DOHH2 (cell line): Measurements from ENCODE around the gene LYRM4.
A peak's percentile ranks its signal among the peaks of the same experiment; 100 is the strongest.

Source experiments
- H3F3A ChIP-seq: fragments of 200-600 bp; sonication (generic), shearing (Covaris generic); 2 replicates; pipeline ENCODE4 v1.6.0; 2016; ENCODE audit warnings: antibody characterized with exemption, mild to moderate bottlenecking; ENCODE audit not compliant: control insufficient read depth, insufficient read depth
- H3K27ac ChIP-seq: fragments of 200-600 bp; sonication (generic); 2 replicates; pipeline ENCODE4 v1.5.1; 2014; ENCODE audit warnings: low read depth, mild to moderate bottlenecking, low read length, moderate library complexity
- H3K27me3 ChIP-seq: fragments of 200-600 bp; sonication (generic); 2 replicates; pipeline ENCODE4 v1.6.1; 2014; ENCODE audit warnings: mild to moderate bottlenecking, low read length, mixed read lengths; ENCODE audit not compliant: control insufficient read depth
- H3K36me3 ChIP-seq: fragments of 200-600 bp; sonication (generic); 2 replicates; pipeline ENCODE4 v1.6.1; 2014; ENCODE audit warnings: mild to moderate bottlenecking, low read length, moderate library complexity, mixed read lengths; ENCODE audit not compliant: control insufficient read depth
- H3K4me1 ChIP-seq: fragments of 200-600 bp; sonication (generic); 2 replicates; pipeline ENCODE4 v1.6.1; 2014; ENCODE audit warnings: mild to moderate bottlenecking, low read length, mixed read lengths; ENCODE audit not compliant: control insufficient read depth
- H3K4me2 ChIP-seq: fragments of 200-600 bp; sonication (generic); 2 replicates; pipeline ENCODE4 v1.6.0; 2014; ENCODE audit warnings: mild to moderate bottlenecking, low read length, moderate library complexity
- H3K4me3 ChIP-seq: fragments of 200-600 bp; sonication (generic); 2 replicates; pipeline ENCODE4 v1.5.1; 2014; ENCODE audit warnings: mild to moderate bottlenecking, low read length, mixed read lengths
- H3K79me2 ChIP-seq: fragments of 200-600 bp; sonication (generic); 2 replicates; pipeline ENCODE4 v1.6.1; 2014; ENCODE audit warnings: mild to moderate bottlenecking, low read length, mixed read lengths; ENCODE audit not compliant: control insufficient read depth
- H3K9me2 ChIP-seq: fragments of 200-600 bp; sonication (generic); replicated peaks from 2 replicates; pipeline ENCODE4 v1.6.1; 2014; ENCODE audit warnings: mild to moderate bottlenecking, low read length, mixed read lengths; ENCODE audit not compliant: control insufficient read depth
- H3K9me3 ChIP-seq: fragments of 200-600 bp; sonication (generic); 2 replicates; pipeline ENCODE4 v1.6.1; 2014; ENCODE audit warnings: antibody characterized with exemption, low read length, mixed read lengths; ENCODE audit not compliant: control insufficient read depth, insufficient read depth
- H4K20me1 ChIP-seq: fragments of 200-600 bp; sonication (generic); 2 replicates; pipeline ENCODE4 v1.6.0; 2014; ENCODE audit warnings: low read depth, mild to moderate bottlenecking, antibody characterized with exemption, low read length, moderate library complexity; ENCODE audit not compliant: control insufficient read depth, insufficient read depth
- EZH2phosphoT487 ChIP-seq: fragments of 200-600 bp; sonication (generic); IDR thresholded peaks from 2 replicates; pipeline ENCODE4 v1.6.1; 2017; ENCODE audit warnings: borderline replicate concordance, mild to moderate bottlenecking, antibody characterized with exemption, low read length, moderate library complexity, mixed read lengths
- TF ChIP-seq, protein P1 (sequence below): fragments of 200-600 bp; sonication (generic); IDR thresholded peaks from one replicate; pipeline ENCODE4 v1.5.1; 2014; ENCODE audit warnings: antibody characterized with exemption, mild to moderate bottlenecking, low read depth, low read length; ENCODE audit not compliant: poor library complexity, severe bottlenecking

Gene LYRM4

DNA sequence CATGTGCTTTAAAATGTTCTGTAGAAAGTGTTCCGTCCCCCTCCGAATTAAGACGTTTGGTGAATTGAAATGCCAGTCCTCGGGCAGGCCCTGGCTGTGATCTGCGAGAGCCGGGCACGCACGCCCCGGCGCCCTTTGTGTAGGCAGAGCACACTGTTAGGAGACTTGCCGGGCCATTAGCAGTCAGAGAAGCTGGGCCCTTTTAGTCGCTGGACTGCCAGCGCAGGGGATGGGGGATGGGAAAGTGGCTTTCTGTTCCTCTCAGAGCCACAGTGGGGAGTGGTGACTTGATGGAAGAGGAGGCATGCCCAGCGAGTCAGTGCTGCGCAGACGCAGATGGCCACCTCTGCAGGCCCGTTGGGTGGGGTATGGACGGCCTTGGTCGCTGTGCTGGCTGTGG is 173.4 kb downstream of the LYRM4 start:
- Histone ChIP-seq H4K20me1 (no peaks in the 10 kb centered on the region), H3F3A (no peaks in the 10 kb centered on the region), H3K36me3 (no peaks in the 10 kb centered on the region), H3K4me1 (peaks cover 31% of the 10 kb centered on the region), H3K9me3 (no peaks in the 10 kb centered on the region), H3K4me2 (no peak overlapping the region), H3K4me3 (no peak overlapping the region), H3K27ac (no peak overlapping the region), H3K9me2 (no peaks in the 10 kb centered on the region), H3K27me3 (peaks cover 66% of the 10 kb centered on the region), H3K79me2 (no peaks in the 10 kb centered on the region)
- no peak for TF ChIP-seq EZH2phosphoT487
- TF ChIP-seq, protein P1, sequence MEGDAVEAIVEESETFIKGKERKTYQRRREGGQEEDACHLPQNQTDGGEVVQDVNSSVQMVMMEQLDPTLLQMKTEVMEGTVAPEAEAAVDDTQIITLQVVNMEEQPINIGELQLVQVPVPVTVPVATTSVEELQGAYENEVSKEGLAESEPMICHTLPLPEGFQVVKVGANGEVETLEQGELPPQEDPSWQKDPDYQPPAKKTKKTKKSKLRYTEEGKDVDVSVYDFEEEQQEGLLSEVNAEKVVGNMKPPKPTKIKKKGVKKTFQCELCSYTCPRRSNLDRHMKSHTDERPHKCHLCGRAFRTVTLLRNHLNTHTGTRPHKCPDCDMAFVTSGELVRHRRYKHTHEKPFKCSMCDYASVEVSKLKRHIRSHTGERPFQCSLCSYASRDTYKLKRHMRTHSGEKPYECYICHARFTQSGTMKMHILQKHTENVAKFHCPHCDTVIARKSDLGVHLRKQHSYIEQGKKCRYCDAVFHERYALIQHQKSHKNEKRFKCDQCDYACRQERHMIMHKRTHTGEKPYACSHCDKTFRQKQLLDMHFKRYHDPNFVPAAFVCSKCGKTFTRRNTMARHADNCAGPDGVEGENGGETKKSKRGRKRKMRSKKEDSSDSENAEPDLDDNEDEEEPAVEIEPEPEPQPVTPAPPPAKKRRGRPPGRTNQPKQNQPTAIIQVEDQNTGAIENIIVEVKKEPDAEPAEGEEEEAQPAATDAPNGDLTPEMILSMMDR: no peak

DNA sequence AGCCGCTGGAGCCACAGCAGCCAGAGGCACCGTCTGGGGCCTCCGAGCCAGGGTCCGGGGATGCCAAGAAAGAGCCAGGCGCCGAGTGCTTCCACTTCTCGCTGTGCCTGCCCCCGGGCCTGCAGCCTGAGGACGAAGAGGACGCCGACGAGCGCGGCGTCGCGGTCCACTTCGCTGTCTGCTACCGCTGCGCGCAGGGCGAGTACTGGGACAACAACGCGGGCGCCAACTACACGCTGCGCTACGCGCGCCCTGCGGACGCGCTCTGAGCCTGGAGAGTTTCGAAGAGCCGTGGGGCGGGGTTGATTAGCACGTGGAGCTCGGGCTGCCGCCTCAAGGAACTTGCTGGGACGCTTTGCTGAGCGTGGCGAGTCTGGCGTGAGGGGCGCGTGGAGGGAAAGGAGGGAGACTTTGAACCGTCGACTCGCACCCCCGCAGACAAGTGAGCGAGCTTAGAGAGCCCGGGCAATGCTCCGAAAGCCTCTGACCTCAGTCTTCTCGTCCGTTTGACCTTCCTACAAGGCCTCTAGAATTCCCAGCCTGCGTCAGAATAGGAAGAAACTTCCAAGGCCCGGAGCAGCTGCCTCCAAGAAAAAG is 174.4 kb downstream of the LYRM4 start:
- Histone ChIP-seq H3F3A (no peaks in the 10 kb centered on the region), H3K9me2 (no peaks in the 10 kb centered on the region), H3K27ac (no peak overlapping the region), H3K9me3 (no peaks in the 10 kb centered on the region), H3K79me2 (no peaks in the 10 kb centered on the region), H3K4me1 (peaks cover 24% of the 10 kb centered on the region), H4K20me1 (no peaks in the 10 kb centered on the region), H3K4me3 (no peak overlapping the region), H3K36me3 (no peaks in the 10 kb centered on the region), H3K4me2 (no peak overlapping the region), H3K27me3 (peaks cover 64% of the 10 kb centered on the region)
- TF ChIP-seq, protein P1: no peak
- no peak for TF ChIP-seq EZH2phosphoT487

DNA sequence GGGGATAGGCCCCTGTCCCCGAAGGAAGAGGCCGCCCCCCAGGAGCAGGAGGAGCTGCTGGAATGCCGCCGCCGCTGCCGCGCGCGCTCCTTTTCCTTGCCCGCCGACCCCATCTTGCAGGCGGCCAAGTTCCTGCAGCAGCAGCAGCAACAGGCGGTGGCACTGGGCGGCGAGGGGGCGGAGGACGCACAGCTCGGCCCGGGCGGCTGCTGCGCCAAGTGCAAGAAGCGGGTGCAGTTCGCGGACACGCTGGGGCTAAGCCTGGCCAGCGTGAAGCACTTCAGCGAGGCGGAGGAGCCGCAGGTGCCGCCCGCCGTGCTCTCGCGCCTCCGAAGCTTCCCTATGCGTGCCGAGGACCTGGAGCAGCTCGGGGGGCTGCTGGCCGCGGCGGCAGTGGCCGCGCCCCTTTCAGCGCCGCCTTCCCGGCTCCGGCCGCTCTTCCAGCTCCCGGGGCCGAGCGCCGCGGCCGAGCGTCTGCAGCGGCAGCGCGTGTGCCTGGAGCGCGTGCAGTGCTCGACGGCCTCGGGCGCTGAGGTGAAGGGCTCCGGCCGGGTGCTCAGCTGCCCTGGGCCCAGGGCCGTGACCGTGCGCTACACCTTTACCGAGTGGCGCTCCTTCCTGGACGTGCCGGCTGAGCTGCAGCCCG is 175.0 kb downstream of the LYRM4 start:
- H3K36me3 ChIP-seq: no peaks in the 10 kb centered on the region
- TF ChIP-seq, protein P1: no peak
- peak; percentile 15; the same call in 1 of the 2 replicates for TF ChIP-seq EZH2phosphoT487
- H4K20me1 ChIP-seq: no peaks in the 10 kb centered on the region
- no peaks in the 10 kb centered on the region for H3K79me2 ChIP-seq
- peak overlapping the region; percentile 41 for H3K4me3 ChIP-seq
- peaks cover 59% of the 10 kb centered on the region for H3K27me3 ChIP-seq
- no peaks in the 10 kb centered on the region for H3K9me3 ChIP-seq
- H3K4me2 ChIP-seq: peak overlapping the region; percentile 55
- no peaks in the 10 kb centered on the region for H3F3A ChIP-seq
- no peaks in the 10 kb centered on the region for H3K9me2 ChIP-seq
- H3K4me1 ChIP-seq: peaks cover 18% of the 10 kb centered on the region
- no peak overlapping the region for H3K27ac ChIP-seq
